ENCODE measurements around the gene TERB1. TPM values are rescaled to one million over a fixed set of nuclear protein-coding genes. Genes with fewer than 3 reads are reported as not detected.

The TERB1 gene
- total and polyA plus RNA-seq, 2 of the 13 experiments (the other 11 are each of a cell fraction or from before 2014, with no cell fraction given), result not detected

GRCh38 chr16:66830422-66831404, 29.3 kb upstream of the TERB1 start, which contains the start of gene NAE1 (continued):
- TF ChIP-seq, protein P1, sequence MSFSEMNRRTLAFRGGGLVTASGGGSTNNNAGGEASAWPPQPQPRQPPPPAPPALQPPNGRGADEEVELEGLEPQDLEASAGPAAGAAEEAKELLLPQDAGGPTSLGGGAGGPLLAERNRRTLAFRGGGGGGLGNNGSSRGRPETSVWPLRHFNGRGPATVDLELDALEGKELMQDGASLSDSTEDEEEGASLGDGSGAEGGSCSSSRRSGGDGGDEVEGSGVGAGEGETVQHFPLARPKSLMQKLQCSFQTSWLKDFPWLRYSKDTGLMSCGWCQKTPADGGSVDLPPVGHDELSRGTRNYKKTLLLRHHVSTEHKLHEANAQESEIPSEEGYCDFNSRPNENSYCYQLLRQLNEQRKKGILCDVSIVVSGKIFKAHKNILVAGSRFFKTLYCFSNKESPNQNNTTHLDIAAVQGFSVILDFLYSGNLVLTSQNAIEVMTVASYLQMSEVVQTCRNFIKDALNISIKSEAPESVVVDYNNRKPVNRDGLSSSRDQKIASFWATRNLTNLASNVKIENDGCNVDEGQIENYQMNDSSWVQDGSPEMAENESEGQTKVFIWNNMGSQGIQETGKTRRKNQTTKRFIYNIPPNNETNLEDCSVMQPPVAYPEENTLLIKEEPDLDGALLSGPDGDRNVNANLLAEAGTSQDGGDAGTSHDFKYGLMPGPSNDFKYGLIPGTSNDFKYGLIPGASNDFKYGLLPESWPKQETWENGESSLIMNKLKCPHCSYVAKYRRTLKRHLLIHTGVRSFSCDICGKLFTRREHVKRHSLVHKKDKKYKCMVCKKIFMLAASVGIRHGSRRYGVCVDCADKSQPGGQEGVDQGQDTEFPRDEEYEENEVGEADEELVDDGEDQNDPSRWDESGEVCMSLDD (CRISPR knock-in tag; IDR thresholded peaks at IDR 0.05; ENCODE audit: borderline replicate concordance), result peak; percentile 95; the same call in 1 of the 2 replicates
- TF ChIP-seq ZNF569 (CRISPR knock-in tag; IDR thresholded peaks at IDR 0.05; ENCODE audit: borderline replicate concordance) (peak; percentile 73; the same call in 1 of the 2 replicates), ZGPAT (CRISPR knock-in tag; IDR thresholded peaks at IDR 0.05) (peak; percentile 96), ZFP36 (IDR thresholded peaks at IDR 0.05; ENCODE audit: borderline replicate concordance, low read depth, low read length, partially characterized antibody) (no peak), TCF7L2 (IDR thresholded peaks at IDR 0.05; ENCODE audit: low read depth, low read length) (no peak), RAD51 (IDR thresholded peaks at IDR 0.05; ENCODE audit: borderline replicate concordance) (no peak), BRD4 (CRISPR knock-in tag; IDR thresholded peaks at IDR 0.05) (peak; percentile 98), ZNF792 (CRISPR knock-in tag; IDR thresholded peaks at IDR 0.05) (no peak), TMF1 (CRISPR knock-in tag; IDR thresholded peaks at IDR 0.05; ENCODE audit: low read depth) (peak; percentile 85; the same call in 1 of the 2 replicates), ZNF136 (CRISPR knock-in tag; IDR thresholded peaks at IDR 0.05; ENCODE audit: low read depth) (0 out of 2 replicates have a peak, but pooled peaks have one; percentile 23), ZBTB39 (CRISPR knock-in tag; IDR thresholded peaks at IDR 0.05) (peak; percentile 43; the same call in 1 of the 2 replicates), THAP11 (CRISPR knock-in tag; IDR thresholded peaks at IDR 0.05) (peak; percentile 77), ZNF704 (CRISPR knock-in tag; IDR thresholded peaks at IDR 0.05; ENCODE audit: borderline replicate concordance) (peak; percentile 97; the same call in 1 of the 2 replicates), DNMT1 (CRISPR knock-in tag; IDR thresholded peaks at IDR 0.05) (peak; percentile 80), MXD4 (CRISPR knock-in tag; IDR thresholded peaks at IDR 0.05) (peak; percentile 82; the same call in 1 of the 2 replicates), MBNL3 (CRISPR knock-in tag; conservative IDR thresholded peaks at IDR 0.05) (no peak)
- TF ChIP-seq, protein P2, sequence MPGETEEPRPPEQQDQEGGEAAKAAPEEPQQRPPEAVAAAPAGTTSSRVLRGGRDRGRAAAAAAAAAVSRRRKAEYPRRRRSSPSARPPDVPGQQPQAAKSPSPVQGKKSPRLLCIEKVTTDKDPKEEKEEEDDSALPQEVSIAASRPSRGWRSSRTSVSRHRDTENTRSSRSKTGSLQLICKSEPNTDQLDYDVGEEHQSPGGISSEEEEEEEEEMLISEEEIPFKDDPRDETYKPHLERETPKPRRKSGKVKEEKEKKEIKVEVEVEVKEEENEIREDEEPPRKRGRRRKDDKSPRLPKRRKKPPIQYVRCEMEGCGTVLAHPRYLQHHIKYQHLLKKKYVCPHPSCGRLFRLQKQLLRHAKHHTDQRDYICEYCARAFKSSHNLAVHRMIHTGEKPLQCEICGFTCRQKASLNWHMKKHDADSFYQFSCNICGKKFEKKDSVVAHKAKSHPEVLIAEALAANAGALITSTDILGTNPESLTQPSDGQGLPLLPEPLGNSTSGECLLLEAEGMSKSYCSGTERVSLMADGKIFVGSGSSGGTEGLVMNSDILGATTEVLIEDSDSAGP (CRISPR knock-in tag; IDR thresholded peaks at IDR 0.05; ENCODE audit: borderline replicate concordance), result peak; percentile 93
